Neural progenitor cell (in vitro differentiated cells): ENCODE measurements around the gene ARFGAP3. TPM values are rescaled to one million over a fixed set of nuclear protein-coding genes. Genes with fewer than 3 reads are reported as not detected.

Experiments
- DNase-seq: peaks from one replicate; pipeline ENCODE4 v3.0.0-alpha.2; 2016; ENCODE audit warnings: low spot score
- H2AFZ ChIP-seq: fragments of 200-600 bp; sonication (generic); replicated peaks from 2 replicates; pipeline ENCODE4 v1.6.1; 2016; ENCODE audit warnings: antibody characterized with exemption
- H3F3A ChIP-seq: fragments of 200-600 bp; sonication (generic); 2 replicates; pipeline ENCODE4 v1.6.1; 2016; ENCODE audit warnings: antibody characterized with exemption, low read depth
- H3K27ac ChIP-seq: fragments of 200-600 bp; sonication (generic); 2 replicates; pipeline ENCODE4 v1.5.1; 2016; ENCODE audit warnings: mild to moderate bottlenecking
- H3K27me3 ChIP-seq: fragments of 200-600 bp; sonication (generic); 2 replicates; pipeline ENCODE4 v1.6.1; 2016; ENCODE audit warnings: mild to moderate bottlenecking, moderate library complexity
- H3K36me3 ChIP-seq: fragments of 200-600 bp; sonication (generic); 2 replicates; pipeline ENCODE4 v1.5.1; 2016
- H3K4me1 ChIP-seq: fragments of 200-600 bp; sonication (generic); 2 replicates; pipeline ENCODE4 v1.6.1; 2016; ENCODE audit warnings: mixed run types
- H3K4me2 ChIP-seq: fragments of 200-600 bp; sonication (generic); 2 replicates; pipeline ENCODE4 v1.6.1; 2016
- H3K4me3 ChIP-seq: fragments of 200-600 bp; sonication (generic); 2 replicates; pipeline ENCODE4 v1.5.1; 2016
- H3K79me2 ChIP-seq: fragments of 200-600 bp; sonication (generic); 2 replicates; pipeline ENCODE4 v1.6.1; 2016; ENCODE audit warnings: low read depth
- H3K9ac ChIP-seq: fragments of 200-600 bp; sonication (generic); 2 replicates; pipeline ENCODE4 v1.6.1; 2016
- H3K9me3 ChIP-seq: fragments of 200-600 bp; sonication (generic); 2 replicates; pipeline ENCODE4 v1.5.1; 2016; ENCODE audit warnings: low read depth
- H4K20me1 ChIP-seq: fragments of 200-600 bp; sonication (generic); 2 replicates; pipeline ENCODE4 v1.6.1; 2016; ENCODE audit warnings: low read depth
- H3K27ac Mint-ChIP-seq: 3 replicates; pipeline ENCODE4 v1.8.0; 2021; ENCODE audit warnings: mixed read lengths
- H3K27me3 Mint-ChIP-seq: 2 replicates; pipeline ENCODE4 v1.8.0; 2022; ENCODE audit warnings: low read depth, mild to moderate bottlenecking, inconsistent platforms, moderate library complexity, mixed read lengths; ENCODE audit not compliant: insufficient read depth
- H3K36me3 Mint-ChIP-seq: 3 replicates; pipeline ENCODE4 v1.8.0; 2021; ENCODE audit warnings: mixed read lengths
- H3K4me1 Mint-ChIP-seq: 3 replicates; pipeline ENCODE4 v1.8.0; 2021; ENCODE audit warnings: mixed read lengths
- H3K4me3 Mint-ChIP-seq: 3 replicates; pipeline ENCODE4 v1.8.0; 2021; ENCODE audit warnings: mild to moderate bottlenecking, moderate library complexity, mixed read lengths
- H3K9me3 Mint-ChIP-seq: 3 replicates; pipeline ENCODE4 v1.8.0; 2020; ENCODE audit warnings: mixed read lengths
- CTCF ChIP-seq: fragments of 200-600 bp; sonication (generic); IDR thresholded peaks from 2 replicates; pipeline ENCODE4 v1.5.1; 2017; ENCODE audit warnings: antibody characterized with exemption, mild to moderate bottlenecking
- EZH2 ChIP-seq: fragments of 200-600 bp; sonication (generic); IDR thresholded peaks from 2 replicates; pipeline ENCODE4 v1.6.1; 2017; ENCODE audit warnings: antibody characterized with exemption, mild to moderate bottlenecking, moderate library complexity
- EZH2phosphoT487 ChIP-seq: fragments of 200-600 bp; sonication (generic); IDR thresholded peaks from 2 replicates; pipeline ENCODE4 v1.6.1; 2017; ENCODE audit warnings: antibody characterized with exemption
- total RNA-seq: library from RNA; depleted of rRNA; stranded (reverse); fragments of >200 nt; gene quantifications from 2 replicates; pipeline ENCODE4 v1.2.3, GENCODE V29; 2015; ENCODE audit warnings: low replicate concordance

The ARFGAP3 gene
- total RNA-seq, 1 donor from 2014 or later: 53.9 TPM

DNA sequence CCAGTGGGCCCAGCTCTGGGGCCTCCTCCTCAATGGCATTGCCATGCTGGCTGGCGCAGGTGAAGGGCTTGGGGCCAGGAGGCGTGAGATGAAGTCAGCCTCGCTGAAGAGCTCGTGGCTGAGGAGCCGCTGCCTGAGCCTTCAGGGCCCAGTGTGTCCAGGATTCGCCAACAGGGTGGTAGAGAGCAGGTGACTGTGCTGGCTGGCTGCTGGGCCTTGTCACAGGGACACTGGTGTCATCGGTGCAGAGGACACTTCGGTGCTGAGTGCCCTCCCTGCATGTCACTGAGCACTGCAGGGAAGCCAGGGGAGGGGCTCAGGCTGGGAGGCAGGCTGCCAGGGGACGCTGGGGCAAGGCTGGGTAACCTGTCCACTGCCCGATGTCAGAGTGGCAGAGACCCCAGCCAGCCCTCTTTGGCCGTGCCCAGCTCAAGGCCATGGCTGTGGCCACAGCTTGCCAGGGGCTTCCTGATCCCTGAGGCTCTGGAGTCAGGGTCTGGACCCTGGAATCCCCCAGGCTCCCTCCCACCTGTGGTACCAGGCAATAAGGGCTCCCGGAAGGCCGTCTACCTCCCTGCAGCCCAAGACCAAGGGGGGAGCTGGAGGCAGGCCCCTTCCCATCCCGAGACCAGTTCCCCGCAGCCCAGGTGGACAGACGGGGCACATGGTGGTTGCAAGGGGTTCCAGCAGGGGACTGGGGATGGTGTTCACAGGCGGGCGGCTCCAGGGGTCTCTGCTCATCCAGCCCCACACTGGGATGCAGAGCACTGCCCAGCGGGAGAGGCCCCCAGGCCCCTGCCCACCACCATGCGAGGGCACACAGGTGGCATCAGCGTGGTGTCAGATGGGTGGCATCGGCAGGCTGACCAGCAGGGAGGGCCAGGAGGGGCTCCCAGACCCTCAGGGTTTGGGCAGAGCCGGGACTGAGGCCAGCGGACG, 63.9 kb downstream of the ARFGAP3 start:
- Histone ChIP-seq H3K79me2 (no peaks in the 10 kb centered on the region), H4K20me1 (no peaks in the 10 kb centered on the region), H3K4me2 (no peak overlapping the region), H3K9me3 (no peaks in the 10 kb centered on the region), H3K4me1 (no peaks in the 10 kb centered on the region), H3K4me3 (no peak overlapping the region), H3K36me3 (no peaks in the 10 kb centered on the region), H3F3A (no peaks in the 10 kb centered on the region), H3K9ac (no peak overlapping the region), H3K27me3 (no peaks in the 10 kb centered on the region), H2AFZ (no peak overlapping the region), H3K27ac (no peak overlapping the region)
- Mint-ChIP-seq H3K27ac (peak overlapping the region; percentile 60), H3K27me3 (peaks cover 6% of the 10 kb centered on the region), H3K4me1 (peaks cover 3% of the 10 kb centered on the region), H3K36me3 (peaks cover 7% of the 10 kb centered on the region), H3K9me3 (no peaks in the 10 kb centered on the region), H3K4me3 (no peak overlapping the region)
- DNase-seq: no peak
- TF ChIP-seq EZH2: no peak
- no peak for TF ChIP-seq EZH2phosphoT487
- TF ChIP-seq CTCF: no peak

DNA sequence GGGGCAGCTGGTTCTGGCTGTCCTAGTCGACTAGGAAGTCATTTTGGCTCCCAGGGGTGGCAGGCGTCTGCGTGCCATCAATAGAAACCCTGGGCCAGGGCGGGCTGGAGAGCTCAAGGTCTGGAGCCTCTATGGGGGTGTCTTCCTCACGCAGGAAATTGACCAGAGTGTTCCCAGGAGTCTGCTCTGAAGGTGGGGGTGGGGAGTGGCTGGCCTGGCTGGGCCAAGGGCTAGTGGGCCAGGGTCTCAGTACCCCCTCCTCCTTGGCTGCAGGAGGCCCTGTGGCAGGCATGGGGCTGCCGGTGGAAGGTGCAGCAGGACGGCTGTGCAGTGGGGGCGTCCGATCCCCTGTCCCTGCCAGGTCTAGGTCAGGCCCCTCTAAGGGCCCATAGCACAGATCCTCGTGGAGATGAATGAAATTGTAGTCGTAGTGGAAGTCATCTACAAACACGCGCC, 64.6 kb downstream of the ARFGAP3 start:
- Mint-ChIP-seq H3K4me1 (peaks cover 3% of the 10 kb centered on the region), H3K4me3 (no peak overlapping the region), H3K27ac (peak overlapping the region; percentile 60), H3K9me3 (no peaks in the 10 kb centered on the region), H3K36me3 (peaks cover 5% of the 10 kb centered on the region), H3K27me3 (peaks cover 6% of the 10 kb centered on the region)
- no peaks in the 10 kb centered on the region for H4K20me1 ChIP-seq
- no peaks in the 10 kb centered on the region for H3K4me1 ChIP-seq
- H3K4me2 ChIP-seq: no peak overlapping the region
- H3K27me3 ChIP-seq: no peaks in the 10 kb centered on the region
- no peaks in the 10 kb centered on the region for H3F3A ChIP-seq
- H3K36me3 ChIP-seq: no peaks in the 10 kb centered on the region
- no peaks in the 10 kb centered on the region for H3K79me2 ChIP-seq
- no peak overlapping the region for H3K9ac ChIP-seq
- TF ChIP-seq CTCF: no peak
- no peak for TF ChIP-seq EZH2phosphoT487
- no peak for TF ChIP-seq EZH2
- no peaks in the 10 kb centered on the region for H3K9me3 ChIP-seq
- H3K27ac ChIP-seq: no peak overlapping the region
- DNase-seq: no peak
- H2AFZ ChIP-seq: no peak overlapping the region
- H3K4me3 ChIP-seq: no peak overlapping the region

DNA sequence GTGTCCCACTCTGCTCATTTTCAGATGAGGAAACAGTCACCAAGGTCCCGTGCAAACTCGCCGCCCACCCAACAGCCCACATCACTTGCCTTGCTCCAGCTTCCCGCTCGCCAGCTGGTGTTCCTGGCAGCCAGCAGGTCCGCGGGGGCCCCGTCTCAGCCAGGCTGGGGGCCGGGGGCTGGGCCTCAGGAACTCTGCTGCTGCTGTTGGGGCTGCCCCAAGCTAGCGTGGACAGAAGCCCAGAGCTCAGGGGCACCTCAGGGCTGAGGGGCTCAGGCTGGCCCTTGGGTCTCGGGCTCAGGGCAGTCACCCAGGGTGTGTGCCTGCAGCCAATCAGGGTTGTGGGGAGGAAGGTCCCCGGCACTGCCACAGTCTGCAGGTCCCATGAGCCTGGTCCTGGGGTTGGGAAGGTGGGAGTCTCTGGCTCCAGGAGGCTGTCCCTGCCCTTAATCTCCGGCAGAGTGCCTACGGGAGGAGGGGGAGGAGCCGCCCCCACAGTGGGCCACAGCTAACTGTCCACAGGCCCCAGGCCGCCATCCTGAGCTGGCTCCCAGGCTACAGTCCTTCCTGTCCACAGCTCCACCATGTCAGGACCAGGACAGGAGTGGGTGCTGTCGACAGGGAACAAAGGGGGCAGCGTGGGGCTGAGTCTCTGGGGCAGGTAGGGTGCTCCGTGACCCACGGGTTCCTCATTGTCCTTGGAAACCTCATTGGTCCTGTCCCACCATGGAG, 65.2 kb downstream of the ARFGAP3 start:
- no peak overlapping the region for H3K4me2 ChIP-seq
- H3K4me3 Mint-ChIP-seq: no peak overlapping the region

More for the DNA sequence above, 65.2 kb downstream of the ARFGAP3 start:
- peaks cover 6% of the 10 kb centered on the region for H3K27me3 Mint-ChIP-seq
- no peak overlapping the region for H3K27ac ChIP-seq
- no peak overlapping the region for H2AFZ ChIP-seq
- no peaks in the 10 kb centered on the region for H3K9me3 ChIP-seq
- no peaks in the 10 kb centered on the region for H3K4me1 ChIP-seq
- H3K4me3 ChIP-seq: no peak overlapping the region
- no peaks in the 10 kb centered on the region for H3K9me3 Mint-ChIP-seq
- no peaks in the 10 kb centered on the region for H3K27me3 ChIP-seq
- H3K4me1 Mint-ChIP-seq: peaks cover 3% of the 10 kb centered on the region
- H3K27ac Mint-ChIP-seq: peak overlapping the region; percentile 53
- no peaks in the 10 kb centered on the region for H3K36me3 ChIP-seq
- H4K20me1 ChIP-seq: no peaks in the 10 kb centered on the region
- H3K9ac ChIP-seq: no peak overlapping the region
- peaks cover 2% of the 10 kb centered on the region for H3K36me3 Mint-ChIP-seq
- H3F3A ChIP-seq: no peaks in the 10 kb centered on the region
- no peak for DNase-seq
- TF ChIP-seq EZH2 (no peak), EZH2phosphoT487 (no peak), CTCF (no peak)
- H3K79me2 ChIP-seq: no peaks in the 10 kb centered on the region
